Measurements from ENCODE around the gene CPSF4L.

- TF ChIP-seq CTCF (IDR thresholded peaks at IDR 0.05) (no peak), POLR2A (IDR thresholded peaks at IDR 0.05) (no peak)
Measured at GRCh38 chr17:73283841-73284282, 22.2 kb upstream of the CPSF4L start.

Data from right lobe of liver (tissue), 4 donors.